Activated T-helper 2 cell treated with anti-CD3 and anti-CD28 coated beads, Interferon-gamma antibody, Interleukin-2, Interleukin-4, amounts not matched to agents 10 μg/mL and 5 μg/mL and 100 μg/mL, durations not matched to agents 14 hours and 24 hours and 36 hours (primary cell): Measurements from ENCODE around the gene SMARCD2. TPM values are rescaled to one million over a fixed set of nuclear protein-coding genes. Genes with fewer than 3 reads are reported as not detected.
"Not testable (repeated sequence)": the region's sequence is repeated elsewhere in the genome, so short reads cannot be mapped to it uniquely, and the experiment has no call there.

ENCODE experiments used
- DNase-seq: peaks from one replicate; pipeline ENCODE4 v3.0.0; 2021; ENCODE audit warnings: low spot score
- H3K27ac Mint-ChIP-seq: one replicate; pipeline ENCODE4 v1.8.0; 2021; ENCODE audit warnings: mixed read lengths
- H3K27me3 Mint-ChIP-seq: one replicate; pipeline ENCODE4 v1.8.0; 2021; ENCODE audit warnings: low read depth, mixed read lengths
- H3K36me3 Mint-ChIP-seq: one replicate; pipeline ENCODE4 v1.8.0; 2021; ENCODE audit warnings: low read depth, mixed read lengths
- H3K4me1 Mint-ChIP-seq: one replicate; pipeline ENCODE4 v1.8.0; 2021; ENCODE audit warnings: low read depth, mixed read lengths
- H3K4me3 Mint-ChIP-seq: one replicate; pipeline ENCODE4 v1.8.0; 2021; ENCODE audit warnings: low read depth, mild to moderate bottlenecking, moderate library complexity, mixed read lengths
- H3K9me3 Mint-ChIP-seq: one replicate; pipeline ENCODE4 v1.8.0; 2021; ENCODE audit warnings: mixed read lengths
- intact Hi-C: fragments of 100-400 bp; cut with micrococcal nuclease; formaldehyde crosslinking; loops from one replicate; pipeline ENCODE4 v1.15.1; 2023
- total RNA-seq: library from RNA; stranded (reverse); gene quantifications from 2 replicates; pipeline ENCODE4 v1.2.3, GENCODE V29; 2022

The SMARCD2 gene
- total RNA-seq, 1 donor from 2014 or later: 129 TPM

GRCh38 chr17:63805591-63805990, 36.9 kb downstream of the SMARCD2 start:
- Mint-ChIP-seq H3K27me3 (no peaks in the 10 kb centered on the region), H3K27ac (no peak overlapping the region), H3K36me3 (peaks cover 71% of the 10 kb centered on the region), H3K9me3 (no peaks in the 10 kb centered on the region), H3K4me3 (no peak overlapping the region), H3K4me1 (peaks cover 6% of the 10 kb centered on the region)
- no peak for DNase-seq
- intact Hi-C loops: no loop called here

- Mint-ChIP-seq H3K27me3 (no peaks in the 10 kb centered on the region), H3K4me3 (no peak overlapping the region), H3K36me3 (peaks cover 73% of the 10 kb centered on the region), H3K27ac (no peak overlapping the region), H3K9me3 (no peaks in the 10 kb centered on the region), H3K4me1 (peaks cover 6% of the 10 kb centered on the region)
- intact Hi-C loops: no loop called here
- DNase-seq: no peak
Measured at GRCh38 chr17:63804328-63804727, 38.2 kb downstream of the SMARCD2 start.

- intact Hi-C loops: no loop called here
- H3K9me3 Mint-ChIP-seq: no peaks in the 10 kb centered on the region
- no peaks in the 10 kb centered on the region for H3K27me3 Mint-ChIP-seq
- no peak overlapping the region for H3K4me3 Mint-ChIP-seq
- no peak for DNase-seq
- H3K36me3 Mint-ChIP-seq: peaks cover 66% of the 10 kb centered on the region
- H3K27ac Mint-ChIP-seq: no peak overlapping the region
- peaks cover 2% of the 10 kb centered on the region for H3K4me1 Mint-ChIP-seq
Measured at GRCh38 chr17:63800783-63801182, 41.7 kb downstream of the SMARCD2 start.

GRCh38 chr17:63798572-63799106, 43.8 kb downstream of the SMARCD2 start:
- H3K4me3 Mint-ChIP-seq: no peak overlapping the region
- DNase-seq: no peak
- H3K27ac Mint-ChIP-seq: no peak overlapping the region
- H3K9me3 Mint-ChIP-seq: no peaks in the 10 kb centered on the region
- peaks cover 72% of the 10 kb centered on the region for H3K36me3 Mint-ChIP-seq
- peaks cover 2% of the 10 kb centered on the region for H3K4me1 Mint-ChIP-seq
- intact Hi-C loops: no loop called here
- H3K27me3 Mint-ChIP-seq: no peaks in the 10 kb centered on the region

- H3K4me3 Mint-ChIP-seq, H3K4me1 Mint-ChIP-seq, H3K27ac Mint-ChIP-seq, H3K27me3 Mint-ChIP-seq, H3K9me3 Mint-ChIP-seq, DNase-seq, intact Hi-C loops: not testable (repeated sequence)
- peaks cover 78% of the 10 kb centered on the region for H3K36me3 Mint-ChIP-seq
Measured at GRCh38 chr17:63796375-63796774, 46.1 kb downstream of the SMARCD2 start.

- Mint-ChIP-seq H3K9me3 (no peaks in the 10 kb centered on the region), H3K36me3 (peaks cover 61% of the 10 kb centered on the region), H3K4me3 (no peak overlapping the region), H3K4me1 (peaks cover 3% of the 10 kb centered on the region), H3K27ac (no peak overlapping the region), H3K27me3 (no peaks in the 10 kb centered on the region)
- intact Hi-C loops: no loop called here
- no peak for DNase-seq
Measured at GRCh38 chr17:63792055-63792729, 50.3 kb downstream of the SMARCD2 start.

- Mint-ChIP-seq H3K27ac (no peak overlapping the region), H3K4me3 (no peak overlapping the region), H3K36me3 (peaks cover 54% of the 10 kb centered on the region), H3K9me3 (no peaks in the 10 kb centered on the region), H3K27me3 (no peaks in the 10 kb centered on the region), H3K4me1 (peaks cover 7% of the 10 kb centered on the region)
- intact Hi-C loops: no loop called here
- no peak for DNase-seq
Measured at GRCh38 chr17:63790057-63790456, 52.4 kb downstream of the SMARCD2 start.

- Mint-ChIP-seq H3K27ac (no peak overlapping the region), H3K4me1 (peaks cover 24% of the 10 kb centered on the region), H3K27me3 (no peaks in the 10 kb centered on the region), H3K9me3 (no peaks in the 10 kb centered on the region), H3K36me3 (peaks cover 46% of the 10 kb centered on the region), H3K4me3 (no peak overlapping the region)
- DNase-seq: no peak
- intact Hi-C loops: no loop called here
Measured at GRCh38 chr17:63786971-63787711, 55.3 kb downstream of the SMARCD2 start.

GRCh38 chr17:63786117-63786516, 56.4 kb downstream of the SMARCD2 start:
- H3K4me1 Mint-ChIP-seq: peaks cover 26% of the 10 kb centered on the region

GRCh38 chr17:63785556-63785955, 56.9 kb downstream of the SMARCD2 start:
- Mint-ChIP-seq H3K36me3 (peaks cover 47% of the 10 kb centered on the region), H3K4me1 (peaks cover 30% of the 10 kb centered on the region), H3K9me3 (no peaks in the 10 kb centered on the region), H3K27me3 (no peaks in the 10 kb centered on the region), H3K4me3 (no peak overlapping the region), H3K27ac (no peak overlapping the region)
- DNase-seq: no peak
- intact Hi-C loops: no loop called here

More at GRCh38 chr17:63786117-63786516, 56.4 kb downstream of the SMARCD2 start:
- H3K27ac Mint-ChIP-seq: no peak overlapping the region
- no peak for DNase-seq
- H3K4me3 Mint-ChIP-seq: no peak overlapping the region
- intact Hi-C loops: no loop called here
- H3K27me3 Mint-ChIP-seq: no peaks in the 10 kb centered on the region
- no peaks in the 10 kb centered on the region for H3K9me3 Mint-ChIP-seq
- peaks cover 43% of the 10 kb centered on the region for H3K36me3 Mint-ChIP-seq

GRCh38 chr17:63783522-63783921, 59.0 kb downstream of the SMARCD2 start:
- Mint-ChIP-seq H3K36me3 (peaks cover 52% of the 10 kb centered on the region), H3K27ac (peak overlapping the region; percentile 18), H3K4me1 (peaks cover 39% of the 10 kb centered on the region), H3K9me3 (no peaks in the 10 kb centered on the region), H3K27me3 (no peaks in the 10 kb centered on the region), H3K4me3 (no peak overlapping the region)
- no peak for DNase-seq
- intact Hi-C loops: no loop called here
